Lung (tissue), 12 donors: ENCODE data around the gene NAA15. TPM values are rescaled to one million over a fixed set of nuclear protein-coding genes. Genes with fewer than 3 reads are reported as not detected.
A peak's percentile ranks its signal among the peaks of the same experiment; 100 is the strongest.
"Not testable (repeated sequence)": the region's sequence is repeated elsewhere in the genome, so short reads cannot be mapped to it uniquely, and the experiment has no call there.

ENCODE experiments used
- ATAC-seq: fragments of 200-7000 bp; cut with Tn5 transposase; one replicate; pipeline ENCODE4 v1.9.1; 2020; ENCODE audit warnings: moderate number of reproducible peaks; ENCODE audit not compliant: insufficient read depth, low FRiP score
- DNase-seq, 3 donors: peaks; one replicate each; pipeline ENCODE4 v3.0.0-alpha.2; 2013 to 2017
- H3K27ac ChIP-seq, 2 donors: one replicate each; pipeline ENCODE4 v1.5.1; 2013; ENCODE audit warnings: mild to moderate bottlenecking in 2 of 2, moderate library complexity in 2 of 2, control low read depth in 1 of 2, inconsistent platforms in 1 of 2, low read depth in 1 of 2, low read length in 1 of 2
- H3K27me3 ChIP-seq, 3 donors: one replicate each; pipeline ENCODE4 v1.5.1; 2013; ENCODE audit warnings: low read length in 2 of 3; ENCODE audit not compliant: control insufficient read depth in 3 of 3, insufficient read depth in 3 of 3
- H3K36me3 ChIP-seq, 4 donors: one replicate each; pipeline ENCODE4 v1.5.1; 2013; ENCODE audit warnings: low read length in 4 of 4, mild to moderate bottlenecking in 1 of 4, moderate library complexity in 1 of 4; ENCODE audit not compliant: control insufficient read depth in 4 of 4, insufficient read depth in 4 of 4
- H3K4me1 ChIP-seq, 5 donors: one replicate each; pipeline ENCODE4 v1.5.1; 2013; ENCODE audit warnings: low read length in 5 of 5, mild to moderate bottlenecking in 2 of 5, moderate library complexity in 1 of 5; ENCODE audit not compliant: control insufficient read depth in 5 of 5, insufficient read depth in 5 of 5
- H3K4me3 ChIP-seq: one replicate; pipeline ENCODE4 v1.5.1; 2013; ENCODE audit warnings: mild to moderate bottlenecking, control low read depth, moderate library complexity
- H3K9ac ChIP-seq, 2 donors: one replicate each; pipeline ENCODE4 v1.5.1; 2013; ENCODE audit warnings: low read length in 2 of 2, control low read depth in 1 of 2; ENCODE audit not compliant: insufficient read depth in 1 of 2
- H3K9me3 ChIP-seq, 4 donors: one replicate each; pipeline ENCODE4 v1.5.1; 2013; ENCODE audit warnings: low read length in 3 of 4, mild to moderate bottlenecking in 1 of 4, moderate library complexity in 1 of 4; ENCODE audit not compliant: control insufficient read depth in 4 of 4, insufficient read depth in 3 of 4
- CTCF ChIP-seq: IDR thresholded peaks from 2 replicates; pipeline ENCODE4 v1.5.1; 2012; ENCODE audit warnings: mild to moderate bottlenecking; ENCODE audit errors: control extremely low read depth, extremely low read depth
- WGBS, 2 donors: extraction: QIAGEN DNeasy Blood & Tissue Kit; methylation state at CpG; one replicate each; pipeline ENCODE4 v1.1.7; 2013; 5-methylcytosine and 5-hydroxymethylcytosine counted together
- polyA plus RNA-seq, 2 donors: library from polyadenylated mRNA; stranded (reverse); fragments of 200-250 nt; gene quantifications; one replicate each; pipeline ENCODE4 v1.2.1, GENCODE V29; 2013
- total RNA-seq, 2 donors: library from RNA; depleted of rRNA in 1 of 2; stranded (reverse); fragments of >200 nt in 1 of 2; gene quantifications; one replicate each; pipeline ENCODE4 v1.2.1, GENCODE V29; 2014 to 2021
- donor health status: control.
- donor health status: control.
- donor health status: Bipolar disorder and iron deficiency.
- donor health status: healthy.
- donor health status: DM: yes; HTN: yes; CAD: no.

NAA15 gene
- total and polyA plus RNA-seq, 4 donors = 5.7 to 41.3 (median 22.8) TPM

DNA sequence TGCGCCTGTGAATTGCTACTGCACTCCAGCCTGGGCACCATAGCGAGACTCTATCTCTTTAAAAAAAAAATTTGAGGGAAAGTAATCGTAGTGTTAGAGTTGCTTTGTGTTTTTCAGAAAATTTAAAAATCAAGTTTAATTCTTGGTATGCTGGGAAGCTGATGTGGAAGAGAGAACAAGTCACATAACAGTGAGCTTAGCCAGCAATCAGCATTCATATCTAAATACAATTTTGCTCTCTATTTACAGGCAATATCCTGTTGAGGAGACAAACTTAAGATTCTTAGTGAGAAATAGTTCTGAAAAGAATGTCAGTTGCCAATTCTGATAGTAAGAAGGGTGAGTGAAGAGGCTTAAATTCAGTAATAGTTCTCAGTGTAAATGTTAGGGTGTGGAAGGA lies 10.6 kb downstream of the NAA15 start:
- no peak overlapping the region for H3K27ac ChIP-seq
- no peak for ATAC-seq
- no peaks in the 10 kb centered on the region for H3K27me3 ChIP-seq
- 75 to 81% methylated on average over 3 of the region's 3 CpGs for WGBS, 2 donors
- peaks cover 0 to 3% (median 0%) of the 10 kb centered on the region in 4 donors for H3K36me3 ChIP-seq
- H3K9me3 ChIP-seq = no peaks in the 10 kb centered on the region
- H3K9ac ChIP-seq = peak overlapping the region in 1 of 2 donors; percentile 32
- no peak for TF ChIP-seq CTCF
- H3K4me1 ChIP-seq = peaks cover 0 to 11% (median 0%) of the 10 kb centered on the region in 5 donors
- no peak for DNase-seq
- H3K4me3 ChIP-seq = no peak overlapping the region

GRCh38 chr4:139312552-139313332 lies 11.4 kb downstream of the NAA15 start:
- H3K27ac ChIP-seq = no peak overlapping the region
- no peak for DNase-seq

DNA sequence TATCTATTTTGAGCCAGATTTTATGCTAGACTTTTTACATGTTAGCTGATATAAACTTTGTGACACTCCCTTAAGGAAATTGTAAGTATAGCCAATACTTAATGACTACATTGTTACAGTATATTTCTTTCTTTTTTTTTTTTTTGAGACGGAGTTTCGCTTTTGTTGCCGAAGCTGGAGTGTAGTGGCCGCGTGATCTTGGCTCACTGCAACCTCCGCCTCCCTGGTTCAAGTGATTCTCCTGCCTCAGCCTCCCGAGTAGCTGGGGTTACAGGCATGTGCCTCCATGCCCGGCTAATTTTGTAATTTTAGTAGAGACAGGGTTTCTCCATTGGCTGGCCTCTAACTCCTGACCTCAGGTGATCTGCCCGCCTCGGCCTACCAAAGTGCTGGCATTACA lies 12.1 kb downstream of the NAA15 start:
- not testable (repeated sequence) for H3K9ac ChIP-seq, H3K4me3 ChIP-seq, H3K36me3 ChIP-seq, DNase-seq, H3K27ac ChIP-seq, H3K9me3 ChIP-seq, ATAC-seq, H3K27me3 ChIP-seq
- peaks cover 0 to 11% (median 0%) of the 10 kb centered on the region in 5 donors for H3K4me1 ChIP-seq
- 78 to 84% methylated on average over 10 of the region's 10 CpGs for WGBS, 2 donors

More at GRCh38 chr4:139312552-139313332, 11.4 kb downstream of the NAA15 start:
- Histone ChIP-seq H3K36me3 (peaks cover 0 to 3% (median 0%) of the 10 kb centered on the region in 4 donors), H3K27me3 (no peaks in the 10 kb centered on the region), H3K9ac (no peak overlapping the region), H3K9me3 (no peaks in the 10 kb centered on the region), H3K4me1 (peaks cover 0 to 11% (median 0%) of the 10 kb centered on the region in 5 donors), H3K4me3 (no peak overlapping the region)
- 92 to 95% methylated on average over 3 of the region's 3 CpGs for WGBS, 2 donors
- no peak for ATAC-seq
- no peak for TF ChIP-seq CTCF

DNA sequence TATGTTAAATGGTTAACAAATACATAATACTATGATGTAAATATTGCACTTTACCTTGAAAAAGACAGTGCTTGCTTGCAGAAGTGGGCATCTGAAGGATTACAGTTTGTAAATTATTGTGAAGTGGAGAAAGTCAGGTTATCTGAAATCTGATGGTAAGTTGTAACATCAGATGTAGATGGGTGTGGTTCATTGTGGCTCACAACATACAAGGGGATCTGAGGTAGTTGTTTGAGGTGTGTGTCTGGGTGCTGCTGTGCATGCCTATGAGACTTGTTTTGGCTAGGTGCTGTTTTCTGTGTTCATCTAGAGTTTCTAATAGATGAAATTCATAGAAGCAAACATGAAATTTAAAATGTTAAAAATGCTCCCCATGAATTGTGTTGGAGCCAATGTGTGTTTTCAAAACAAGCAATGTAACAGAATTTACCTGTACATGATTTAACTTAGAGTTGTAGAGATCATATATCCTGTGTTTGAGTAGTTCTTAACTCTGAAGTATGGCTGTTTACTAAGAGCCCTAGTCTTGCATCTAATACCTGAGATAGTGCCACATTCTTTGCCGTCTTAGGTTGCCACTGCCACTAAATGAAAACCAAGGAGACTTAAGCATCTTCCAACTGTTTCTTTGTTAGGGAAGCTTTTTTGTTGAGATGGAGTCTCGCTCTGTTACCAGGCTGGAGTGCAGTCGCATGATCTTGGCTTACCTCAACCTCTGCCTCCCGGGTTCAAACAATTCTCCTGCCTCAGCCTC lies 12.9 kb downstream of the NAA15 start:
- TF ChIP-seq CTCF = no peak
- no peak for ATAC-seq
- Histone ChIP-seq H3K9ac (no peak overlapping the region), H3K36me3 (peaks cover 0 to 3% (median 0%) of the 10 kb centered on the region in 4 donors), H3K9me3 (no peaks in the 10 kb centered on the region), H3K4me3 (no peak overlapping the region), H3K27me3 (no peaks in the 10 kb centered on the region), H3K27ac (no peak overlapping the region), H3K4me1 (peaks cover 0 to 11% (median 0%) of the 10 kb centered on the region in 5 donors)
- DNase-seq = no peak
- WGBS, 2 donors = 91 to 97% methylated on average over 4 of the region's 4 CpGs
